CD4-positive, alpha-beta T cell treated with Interleukin-21 for 1 hour (primary cell): ENCODE results near the gene PCDH1.
"Not testable (repeated sequence)": the region's sequence is repeated elsewhere in the genome, so short reads cannot be mapped to it uniquely, and the experiment has no call there.

ENCODE experiments used
- DNase-seq: peaks from one replicate; pipeline ENCODE4 v3.0.0-alpha.2; 2020

The PCDH1 gene

DNA sequence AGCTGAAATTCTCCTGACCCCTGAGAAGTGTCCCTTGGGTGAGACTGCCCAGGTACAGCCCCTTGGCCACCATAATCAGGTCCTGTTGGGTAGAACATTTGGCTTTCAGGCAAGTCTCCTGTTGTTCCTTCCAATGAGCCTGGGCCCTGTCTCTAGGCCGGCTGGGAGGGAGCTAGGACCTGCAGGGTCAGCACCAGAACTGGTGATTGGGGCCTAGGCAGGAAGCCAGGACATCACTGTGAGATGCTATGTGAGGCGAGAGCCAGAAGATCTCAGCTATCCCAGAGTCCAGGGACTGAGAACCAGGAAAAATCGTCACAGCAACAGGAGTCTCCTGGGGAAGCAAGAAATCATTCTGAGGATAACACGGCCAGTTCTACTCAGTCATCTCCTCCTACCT lies 51.5 kb downstream of the PCDH1 start:
- no peak for DNase-seq

- peak; percentile 17 for DNase-seq
Measured at GRCh38 chr5:141825791-141826560, 52.2 kb downstream of the PCDH1 start.

GRCh38 chr5:141825241-141825671 lies 53.0 kb downstream of the PCDH1 start:
- no peak for DNase-seq

- no peak for DNase-seq
Measured at GRCh38 chr5:141824717-141825116, 53.5 kb downstream of the PCDH1 start.

- DNase-seq = no peak
Measured at GRCh38 chr5:141823056-141823455, 55.2 kb downstream of the PCDH1 start.

DNA sequence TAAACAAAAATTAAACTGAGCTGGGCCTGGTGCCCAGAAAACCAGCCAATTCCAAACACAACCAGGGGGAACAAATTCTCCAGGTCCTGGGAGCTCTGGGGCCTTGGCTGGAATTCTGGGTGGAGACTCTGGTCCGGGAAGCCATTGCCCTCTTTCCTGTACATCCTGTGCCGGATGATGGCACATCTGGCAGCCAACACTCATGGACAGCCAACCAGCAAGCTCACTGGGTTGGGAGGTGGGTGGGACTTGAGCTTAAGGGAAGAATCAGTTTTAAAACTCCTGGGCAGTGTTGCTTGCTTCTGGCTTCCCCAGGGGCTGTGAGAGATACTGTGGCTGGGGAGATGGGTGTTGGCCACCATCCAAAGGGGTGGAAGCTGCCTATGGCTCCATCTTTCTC lies 56.1 kb downstream of the PCDH1 start:
- DNase-seq = no peak

DNA sequence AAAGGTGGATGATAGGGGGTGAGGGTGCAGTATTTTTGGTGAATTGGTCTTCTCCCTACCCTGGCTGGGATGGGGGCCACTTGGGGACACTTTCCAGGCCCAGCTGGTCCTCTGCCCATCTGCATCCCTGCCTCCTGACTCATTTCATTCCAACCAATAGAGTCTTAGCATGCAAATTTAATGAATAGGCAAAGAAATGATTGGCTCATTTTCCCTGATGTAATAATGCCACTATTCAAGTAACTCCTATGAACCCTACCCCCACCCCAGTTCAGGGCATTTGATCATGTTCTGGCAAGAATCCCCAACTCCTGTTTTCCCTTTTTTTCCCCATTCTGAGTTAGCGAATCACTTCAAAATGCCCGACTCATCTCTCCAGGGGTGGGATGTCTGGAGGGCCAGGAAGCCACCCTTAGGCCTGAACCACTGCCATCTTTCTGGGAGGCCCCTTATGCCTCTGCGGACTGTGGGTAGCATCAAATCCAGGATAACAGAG lies 56.7 kb downstream of the PCDH1 start:
- DNase-seq = no peak

DNA sequence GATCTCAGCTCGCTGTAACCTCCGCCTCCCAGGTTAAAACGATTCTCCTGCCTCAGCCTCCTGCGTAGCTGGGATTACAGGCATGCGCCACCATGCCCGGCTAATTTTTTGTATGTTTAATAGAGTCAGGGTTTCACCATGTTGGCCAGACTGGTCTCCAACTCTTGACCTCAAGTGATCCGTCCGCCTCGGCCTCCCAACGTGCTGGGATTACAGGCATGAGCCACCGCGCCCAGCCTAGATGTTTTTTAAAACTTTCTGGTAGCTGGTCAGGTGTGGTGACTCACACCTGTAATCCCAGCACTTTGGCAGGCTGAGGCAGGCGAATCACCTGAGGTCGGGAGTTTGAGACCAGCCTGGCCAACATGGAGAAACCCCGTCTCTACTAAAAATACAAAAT lies 57.5 kb downstream of the PCDH1 start:
- not testable (repeated sequence) for DNase-seq

GRCh38 chr5:141817631-141818030 lies 60.6 kb downstream of the PCDH1 start:
- no peak for DNase-seq

DNA sequence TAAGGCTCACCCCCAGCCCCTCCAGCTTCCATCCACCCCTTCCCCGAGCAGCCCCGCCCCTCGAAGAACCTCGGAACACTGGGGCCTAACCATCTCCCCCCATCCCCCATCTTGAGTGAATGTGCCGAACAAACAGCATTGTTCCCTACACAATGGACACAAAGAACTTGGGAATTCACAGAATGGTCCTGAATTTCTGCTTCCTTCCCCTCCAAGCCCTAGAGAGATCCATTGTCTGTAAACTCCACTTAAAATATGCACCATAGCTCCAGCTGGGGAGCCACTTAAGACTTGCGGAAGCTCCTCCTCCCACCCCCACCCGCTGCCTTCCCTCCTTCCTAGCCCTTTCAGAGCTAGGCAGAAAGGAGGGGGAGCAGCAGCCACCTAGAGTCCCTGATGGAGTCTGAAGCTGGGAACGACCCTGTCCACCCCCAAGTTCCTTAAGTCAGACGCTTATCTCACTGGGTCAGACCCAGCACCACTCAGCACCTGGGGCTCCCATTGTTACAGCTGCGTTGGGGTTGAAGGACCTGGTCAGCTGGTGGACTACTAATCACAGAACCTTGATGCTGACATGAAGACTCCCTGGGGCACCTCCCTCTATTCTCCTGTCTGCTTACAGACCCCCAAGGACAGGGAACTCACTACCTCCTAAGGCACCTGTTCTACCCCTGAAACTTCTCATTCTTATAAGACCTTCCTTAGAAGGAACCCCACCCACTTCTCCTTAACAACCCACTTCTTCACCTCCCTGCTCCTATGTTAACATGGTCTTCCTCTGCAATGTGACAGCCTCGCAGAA lies 61.4 kb downstream of the PCDH1 start:
- no peak for DNase-seq

- no peak for DNase-seq
Measured at GRCh38 chr5:141815796-141816180, 62.4 kb downstream of the PCDH1 start.

DNA sequence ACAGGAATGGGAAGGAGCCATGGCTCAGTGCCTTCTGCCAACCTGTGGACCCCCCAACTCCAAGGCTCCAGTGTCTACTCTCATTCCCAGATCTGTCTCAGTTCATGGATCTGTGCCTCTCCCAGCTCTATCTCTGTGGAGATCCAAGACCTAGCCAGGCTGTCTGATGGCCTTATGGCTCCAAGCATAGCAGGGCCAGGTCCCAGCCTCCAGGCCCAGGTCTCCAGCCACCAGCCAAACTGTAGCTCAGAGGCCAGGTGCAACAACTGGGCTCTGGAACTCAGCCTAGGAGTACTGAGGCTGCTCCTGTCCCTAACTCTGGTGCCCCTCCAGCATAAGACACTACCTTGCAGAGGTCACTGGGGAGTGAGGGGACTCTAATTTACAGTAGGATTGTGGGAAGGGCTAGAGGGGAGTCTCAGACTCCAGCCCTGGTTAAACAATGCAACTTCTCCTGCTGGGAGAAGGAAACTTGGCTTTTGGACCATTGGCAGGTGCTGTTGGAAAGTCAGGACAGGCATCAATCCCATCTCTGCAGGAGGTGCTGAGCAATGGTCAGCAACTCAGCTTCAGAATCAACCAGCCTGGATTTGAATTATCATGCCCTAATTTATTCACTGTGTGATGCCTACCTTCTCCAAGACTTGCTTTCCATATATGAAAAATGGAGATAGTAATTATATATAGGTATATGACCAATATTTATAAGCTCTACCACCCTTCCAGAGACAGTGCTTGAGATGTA lies 63.0 kb downstream of the PCDH1 start:
- no peak for DNase-seq

DNA sequence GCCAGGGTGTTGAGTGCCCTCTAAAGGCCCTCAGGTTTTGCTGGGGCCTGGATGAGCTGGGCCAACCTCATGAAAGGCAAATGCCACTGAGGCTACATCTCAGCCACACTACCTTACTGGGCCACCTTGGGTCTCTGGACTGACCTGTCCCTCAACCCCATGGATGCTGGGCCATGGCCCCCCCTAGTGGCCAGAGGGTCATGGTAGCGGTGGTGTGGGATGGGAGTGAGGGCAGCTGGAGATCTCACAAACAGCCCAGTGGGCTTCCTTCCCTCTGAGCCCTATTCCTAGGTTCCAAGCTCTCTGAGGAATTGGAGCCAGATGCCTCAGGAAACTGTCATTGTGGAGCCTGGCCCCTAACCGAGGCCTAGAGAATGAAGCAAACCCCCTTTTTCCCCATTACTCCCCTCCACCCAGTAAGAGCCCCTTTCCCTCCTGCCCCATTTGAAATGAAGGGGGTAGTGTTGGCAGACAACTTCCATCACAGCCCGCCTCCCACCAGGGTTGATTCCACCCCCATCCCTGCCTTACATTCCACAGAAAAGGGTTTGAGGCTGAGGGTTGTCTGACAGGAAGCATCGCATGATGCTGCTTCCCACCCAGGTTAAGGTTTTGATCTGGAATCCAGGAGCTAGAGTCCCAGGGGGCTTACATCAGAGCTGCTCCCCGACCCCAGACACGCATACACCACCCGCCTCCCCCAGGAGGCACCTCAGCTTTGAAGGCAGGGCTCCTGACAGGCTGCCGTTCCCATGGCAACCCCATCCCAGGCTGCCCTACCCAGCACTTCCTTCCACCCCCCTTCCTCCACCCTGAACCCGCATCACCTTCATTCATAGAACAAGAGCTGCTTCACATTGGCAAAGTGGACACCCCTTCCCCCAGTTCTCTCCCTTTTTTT lies 63.9 kb downstream of the PCDH1 start:
- DNase-seq = peak; percentile 35

- no peak for DNase-seq
Measured at GRCh38 chr5:141812512-141812911, 65.7 kb downstream of the PCDH1 start.

GRCh38 chr5:141811287-141812155 lies 66.7 kb downstream of the PCDH1 start:
- peak; percentile 28 for DNase-seq

DNA sequence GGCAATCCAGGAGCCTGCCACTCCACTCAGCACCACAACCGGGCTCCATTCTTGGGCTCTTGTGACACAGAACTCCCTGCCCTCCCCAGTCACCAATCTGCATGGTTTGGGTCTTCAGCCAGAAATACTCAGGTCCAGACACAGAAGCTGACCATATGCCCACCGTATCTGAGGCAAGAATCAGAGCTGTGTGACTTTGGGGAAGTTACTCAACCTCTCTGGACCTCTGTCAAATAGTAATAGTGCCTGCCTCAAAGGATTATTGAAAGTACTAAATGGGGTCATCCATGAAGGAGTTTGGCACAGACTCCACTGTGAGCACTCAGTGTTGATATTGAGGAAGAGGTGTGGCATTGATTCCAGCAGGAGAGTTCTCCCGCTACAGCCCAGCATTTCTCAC lies 67.5 kb downstream of the PCDH1 start:
- no peak for DNase-seq

GRCh38 chr5:141809380-141810096 lies 68.7 kb downstream of the PCDH1 start:
- no peak for DNase-seq

DNA sequence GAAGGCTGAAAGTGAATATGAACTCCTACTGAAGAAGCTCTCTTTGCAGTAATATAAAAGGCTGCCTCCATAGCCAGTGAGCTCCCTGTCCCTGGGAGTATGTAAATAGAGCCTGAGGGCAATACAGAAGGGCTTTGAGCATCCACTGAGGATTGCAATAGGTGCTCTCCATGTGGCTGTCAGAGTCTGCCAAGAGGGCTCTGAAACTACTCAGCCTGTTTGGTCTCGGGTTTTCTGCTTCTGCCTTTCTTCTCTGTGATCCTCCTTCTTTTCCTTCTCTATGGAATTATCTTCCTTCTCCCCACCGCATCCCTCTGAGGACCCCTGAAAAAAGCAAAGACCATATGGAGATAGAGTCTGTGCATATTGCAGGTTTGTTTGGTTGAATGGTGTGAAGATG lies 69.4 kb downstream of the PCDH1 start:
- DNase-seq = no peak

GRCh38 chr5:141807732-141808131 lies 70.5 kb downstream of the PCDH1 start:
- DNase-seq = no peak

- no peak for DNase-seq
Measured at GRCh38 chr5:141807329-141807728, 70.9 kb downstream of the PCDH1 start.

DNA sequence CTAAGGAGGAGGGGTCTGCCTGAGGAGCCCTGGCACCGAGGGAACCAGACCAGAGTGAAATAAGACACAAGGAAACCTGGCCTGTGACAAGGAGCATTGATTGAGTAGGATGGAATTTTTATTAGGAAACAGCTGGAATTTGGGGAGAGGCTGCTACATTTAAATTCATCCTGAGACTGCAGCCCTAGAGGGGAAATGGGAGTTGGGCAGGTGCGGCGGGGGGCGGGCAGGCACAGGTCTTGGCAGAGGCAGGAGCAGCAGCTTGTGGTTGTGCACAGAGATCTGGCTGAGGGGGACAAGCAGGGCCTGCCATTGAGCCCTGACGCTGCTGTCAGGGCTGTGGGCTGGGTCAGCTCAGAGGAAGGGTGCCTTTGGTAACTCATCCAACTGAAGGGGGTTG lies 71.6 kb downstream of the PCDH1 start:
- no peak for DNase-seq
